ENCODE measurements around the gene CDK2. TPM values are rescaled to one million over a fixed set of nuclear protein-coding genes. Genes with fewer than 3 reads are reported as not detected.

The CDK2 gene
- total and polyA plus RNA-seq, 9 of the 15 experiments (the other 6 are each of a cell fraction or from before 2014, with no cell fraction given), result 17.4 to 213 (median 109) TPM

GRCh38 chr12:55973599-55974307 is 7.1 kb downstream of the CDK2 start, which contains the start of gene RAB5B (continued):
- TF ChIP-seq BCLAF1 (IDR thresholded peaks at IDR 0.05; ENCODE audit: borderline replicate concordance in 1 of 2, control insufficient read depth in 1 of 2, low read depth in 2 of 2, low read length in 1 of 2) (no peak), RBM15 (IDR thresholded peaks at IDR 0.05; ENCODE audit: insufficient read depth, low read length) (no peak), ZBTB12 (CRISPR knock-in tag; IDR thresholded peaks at IDR 0.05) (peak; percentile 73), ZNF23 (CRISPR knock-in tag; IDR thresholded peaks at IDR 0.05) (no peak), NBN (IDR thresholded peaks at IDR 0.05; ENCODE audit: low read depth) (0 out of 2 replicates have a peak, but pooled peaks have one; percentile 48), HMGN3 (IDR thresholded peaks at IDR 0.05; ENCODE audit: borderline replicate concordance, extremely low read depth, insufficient read length, low read depth, low read length) (peak; percentile 35), CEBPG (CRISPR knock-in tag; IDR thresholded peaks at IDR 0.05) (no peak), CEBPG (tag; conservative IDR thresholded peaks at IDR 0.05 in 1 of 2, IDR thresholded peaks at IDR 0.05 in 1 of 2) (no peak), CEBPZ (IDR thresholded peaks at IDR 0.05; ENCODE audit: borderline replicate concordance, low read depth, low read length) (peak; percentile 100), ZFP91 (CRISPR knock-in tag; IDR thresholded peaks at IDR 0.05) (no peak), ZNF384 (IDR thresholded peaks at IDR 0.05; ENCODE audit: low read depth, low read length) (0 out of 2 replicates have a peak, but pooled peaks have one; percentile 15), RAD51 (IDR thresholded peaks at IDR 0.05; ENCODE audit: borderline replicate concordance, low read depth) (0 out of 2 replicates have a peak, but pooled peaks have one; percentile 22), CBX3 (IDR thresholded peaks at IDR 0.05; ENCODE audit: borderline replicate concordance in 1 of 2, low read length in 2 of 2) (peak in 1 of 2 experiments; percentile 39; a peak in 1 of 3 replicates), CHCHD3 (CRISPR knock-in tag; IDR thresholded peaks at IDR 0.05) (0 out of 2 replicates have a peak, but pooled peaks have one; percentile 9)
